ENCODE measurements around the gene ADGRF3.
"Not testable (repeated sequence)": the region's sequence is repeated elsewhere in the genome, so short reads cannot be mapped to it uniquely, and the experiment has no call there.

ADGRF3 gene

DNA sequence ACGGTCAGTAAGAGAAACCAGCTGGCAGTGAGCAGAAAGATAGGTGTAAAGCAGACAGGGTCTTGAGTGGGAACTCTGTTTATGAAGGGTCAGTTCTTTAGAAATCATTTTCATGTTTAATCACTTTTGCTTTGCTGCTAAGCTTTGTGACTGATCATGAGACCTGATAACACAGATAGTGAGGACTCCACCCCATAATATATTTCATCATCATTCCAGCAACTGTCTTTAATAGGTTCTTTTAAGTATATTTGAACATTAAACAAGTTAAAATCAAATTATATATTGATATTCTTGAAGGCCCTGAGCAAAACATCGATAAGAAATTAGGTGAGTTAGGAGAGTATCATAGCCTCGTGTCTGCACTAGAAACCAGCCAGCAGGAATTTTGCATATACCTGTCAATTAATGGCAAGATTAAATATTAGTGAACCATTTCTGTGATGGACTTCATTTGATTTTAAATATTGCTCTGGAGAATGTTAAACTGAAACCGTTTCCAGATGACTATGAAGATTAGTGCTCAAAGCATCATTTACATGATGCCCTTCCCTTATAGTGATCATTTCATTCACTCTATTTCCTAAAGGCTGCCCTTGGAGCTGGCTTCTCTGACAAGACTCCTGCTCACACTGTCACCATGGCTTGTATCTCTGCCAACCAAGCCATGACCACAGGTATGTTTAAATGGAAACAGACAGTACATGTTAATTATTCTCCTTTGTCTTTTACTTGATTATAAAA lies 69.9 kb downstream of the ADGRF3 start:
- DNase-seq (ENCODE audit: low read depth): no peak

DNA sequence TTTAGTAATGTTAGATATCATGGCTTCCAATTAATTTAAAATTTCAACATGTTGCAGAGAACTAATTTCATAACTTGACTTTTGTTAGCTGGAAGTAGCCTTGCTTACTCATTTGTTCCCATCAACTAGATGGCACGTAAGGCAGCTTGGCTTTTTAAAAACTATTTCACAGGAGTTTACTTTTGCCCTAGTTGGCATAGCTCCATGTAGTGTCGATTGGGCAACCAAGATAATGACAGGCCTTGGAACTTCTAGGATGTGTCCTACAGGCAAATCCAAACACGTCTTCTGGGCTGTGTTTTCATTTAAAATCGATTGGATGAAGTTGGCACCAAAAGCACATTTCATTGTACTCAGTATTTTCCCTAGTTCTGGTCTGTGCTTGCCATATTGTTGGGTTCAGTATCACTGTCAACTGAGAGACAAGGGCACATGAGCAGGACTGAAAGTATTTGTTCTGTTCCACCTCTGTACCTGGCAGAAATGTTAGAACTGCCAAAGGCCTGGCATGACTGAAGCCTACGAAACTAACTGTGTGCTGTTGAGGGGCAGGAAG lies 72.5 kb downstream of the ADGRF3 start:
- DNase-seq (ENCODE audit: low read depth): peak; percentile 71

DNA sequence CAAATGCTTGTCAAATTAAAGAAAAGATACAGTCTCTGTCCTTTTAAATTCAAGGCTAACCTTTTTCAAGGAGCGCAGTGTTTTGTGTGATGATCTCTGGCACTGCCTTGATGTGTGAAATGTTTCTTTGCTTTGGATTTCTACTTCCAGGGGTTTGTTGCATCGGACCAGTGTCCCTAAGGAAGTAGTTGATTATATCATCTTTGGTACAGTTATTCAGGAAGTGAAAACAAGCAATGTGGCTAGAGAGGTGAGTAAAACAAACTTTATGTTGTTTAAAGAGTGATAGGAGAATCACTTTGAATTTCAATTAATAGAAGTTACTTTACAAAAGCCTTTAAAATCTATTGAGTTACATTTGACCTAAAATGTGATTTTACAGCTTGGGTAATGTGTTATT lies 73.1 kb downstream of the ADGRF3 start:
- no peak for DNase-seq (ENCODE audit: low read depth)

DNA sequence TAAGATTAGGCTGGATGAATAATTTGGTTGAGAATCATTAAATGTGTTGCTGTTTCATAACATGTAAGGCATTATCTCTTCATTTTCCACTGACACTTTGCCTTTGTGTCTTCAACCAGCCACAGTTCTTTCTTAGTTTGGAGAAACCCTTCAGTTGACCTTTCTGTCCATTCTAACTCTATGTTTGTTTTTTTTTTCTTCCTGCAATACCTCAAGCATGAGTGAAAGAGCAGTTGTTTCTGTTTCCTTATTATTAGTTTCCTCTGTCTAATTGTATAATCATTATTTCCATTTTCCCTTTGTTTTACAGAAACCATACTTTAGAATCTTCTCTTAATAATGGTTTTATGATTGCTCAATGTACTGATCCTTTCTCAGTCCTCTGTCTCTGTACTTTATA lies 76.2 kb downstream of the ADGRF3 start:
- DNase-seq (ENCODE audit: low read depth): no peak

GRCh38 chr2:26269571-26270158 lies 76.9 kb downstream of the ADGRF3 start:
- no peak for DNase-seq (ENCODE audit: low read depth)

- DNase-seq (ENCODE audit: low read depth): not testable (repeated sequence)
Observed at GRCh38 chr2:26268670-26269385, 77.8 kb downstream of the ADGRF3 start.

GRCh38 chr2:26268213-26268612 lies 78.4 kb downstream of the ADGRF3 start:
- no peak for DNase-seq (ENCODE audit: low read depth)

GRCh38 chr2:26258836-26259235 lies 87.8 kb downstream of the ADGRF3 start:
- DNase-seq (ENCODE audit: low read depth): not testable (repeated sequence)
